Stimulated activated CD8-positive, alpha-beta memory T cell treated with anti-CD3 and anti-CD28 coated beads, Interleukin-7, amount 100 ng/mL, for 4 hours (primary cell): ENCODE results near the gene CACNA2D1.
"Not testable (repeated sequence)": the region's sequence is repeated elsewhere in the genome, so short reads cannot be mapped to it uniquely, and the experiment has no call there.

Experiments
- DNase-seq, 2 donors: peaks; one replicate each; pipeline ENCODE4 v3.0.0-alpha.2; 2020; ENCODE audit warnings: low read depth in 2 of 2

The CACNA2D1 gene

GRCh38 chr7:82166260-82167015, 277.1 kb downstream of the CACNA2D1 start:
- no peak for DNase-seq

- no peak for DNase-seq
Observed at GRCh38 chr7:82164813-82165212, 278.8 kb downstream of the CACNA2D1 start.

- DNase-seq = no peak
Observed at GRCh38 chr7:82164410-82164809, 279.2 kb downstream of the CACNA2D1 start.

- no peak for DNase-seq
Observed at GRCh38 chr7:82163586-82163985, 280.0 kb downstream of the CACNA2D1 start.

- DNase-seq = no peak
Observed at GRCh38 chr7:82162289-82162688, 281.3 kb downstream of the CACNA2D1 start.

GRCh38 chr7:82158327-82158726, 285.2 kb downstream of the CACNA2D1 start:
- DNase-seq = no peak

GRCh38 chr7:82156893-82157292, 286.7 kb downstream of the CACNA2D1 start:
- no peak for DNase-seq

- no peak for DNase-seq
Observed at GRCh38 chr7:82156168-82156567, 287.4 kb downstream of the CACNA2D1 start.

GRCh38 chr7:82154728-82155127, 288.8 kb downstream of the CACNA2D1 start:
- DNase-seq = no peak

- no peak for DNase-seq
Observed at GRCh38 chr7:82153776-82154175, 289.8 kb downstream of the CACNA2D1 start.

- no peak for DNase-seq
Observed at GRCh38 chr7:82152858-82153257, 290.7 kb downstream of the CACNA2D1 start.

GRCh38 chr7:82146491-82146890, 297.1 kb downstream of the CACNA2D1 start:
- DNase-seq = no peak

- DNase-seq = no peak
Observed at GRCh38 chr7:82142263-82142864, 301.2 kb downstream of the CACNA2D1 start.

- no peak for DNase-seq
Observed at GRCh38 chr7:82141427-82141826, 302.1 kb downstream of the CACNA2D1 start.

GRCh38 chr7:82140608-82141007, 303.0 kb downstream of the CACNA2D1 start:
- not testable (repeated sequence) for DNase-seq

GRCh38 chr7:82131215-82131614, 312.4 kb downstream of the CACNA2D1 start:
- no peak for DNase-seq

GRCh38 chr7:82129091-82129490, 314.5 kb downstream of the CACNA2D1 start:
- no peak for DNase-seq

GRCh38 chr7:82128546-82128945, 315.0 kb downstream of the CACNA2D1 start:
- no peak for DNase-seq

GRCh38 chr7:82126576-82126975, 317.0 kb downstream of the CACNA2D1 start:
- DNase-seq = no peak

- DNase-seq = no peak
Observed at GRCh38 chr7:82124445-82124844, 319.1 kb downstream of the CACNA2D1 start.

GRCh38 chr7:82122275-82122674, 321.3 kb downstream of the CACNA2D1 start:
- no peak for DNase-seq

GRCh38 chr7:82114237-82114636, 329.3 kb downstream of the CACNA2D1 start:
- no peak for DNase-seq

- no peak for DNase-seq
Observed at GRCh38 chr7:82110146-82110840, 333.3 kb downstream of the CACNA2D1 start.
